ENCODE data around the gene SCOC.

- TF ChIP-seq CTCF (IDR thresholded peaks at IDR 0.05; ENCODE audit: insufficient read depth, low read depth, low read length): no peak
- TF ChIP-seq EZH2 (IDR thresholded peaks at IDR 0.05; ENCODE audit: insufficient read depth, low read length): no peak
These were observed 54.5 kb downstream of the SCOC start for GRCh38 chr4:140427919-140428471.
